ENCODE results near the gene KIT.

DNA sequence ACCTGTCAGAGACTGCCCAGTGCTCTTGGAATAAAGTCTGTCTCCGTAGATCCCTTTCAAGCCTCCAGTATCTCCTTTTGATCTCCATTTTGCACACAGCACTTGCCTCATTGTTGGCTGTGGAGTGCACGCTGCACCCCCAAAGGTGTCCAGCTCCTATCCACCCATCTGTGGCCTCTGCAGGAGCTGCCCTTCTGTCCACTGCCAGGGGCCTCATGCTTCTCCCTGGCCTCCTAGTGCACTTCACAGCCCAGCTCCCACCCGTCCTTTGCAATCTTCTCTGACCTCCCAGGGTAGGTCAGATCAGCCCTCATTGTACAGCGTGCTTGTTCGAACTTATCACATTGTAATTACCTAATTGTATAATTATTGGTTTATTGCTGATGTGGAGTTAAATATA lies 18.9 kb downstream of the KIT start:
- TF ChIP-seq, protein P1, sequence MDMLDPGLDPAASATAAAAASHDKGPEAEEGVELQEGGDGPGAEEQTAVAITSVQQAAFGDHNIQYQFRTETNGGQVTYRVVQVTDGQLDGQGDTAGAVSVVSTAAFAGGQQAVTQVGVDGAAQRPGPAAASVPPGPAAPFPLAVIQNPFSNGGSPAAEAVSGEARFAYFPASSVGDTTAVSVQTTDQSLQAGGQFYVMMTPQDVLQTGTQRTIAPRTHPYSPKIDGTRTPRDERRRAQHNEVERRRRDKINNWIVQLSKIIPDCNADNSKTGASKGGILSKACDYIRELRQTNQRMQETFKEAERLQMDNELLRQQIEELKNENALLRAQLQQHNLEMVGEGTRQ (IDR thresholded peaks at IDR 0.05; ENCODE audit: low read depth, low read length), result no peak
- TF ChIP-seq, protein P1 (CRISPR knock-in tag; IDR thresholded peaks at IDR 0.05; ENCODE audit: borderline replicate concordance), result no peak
- TF ChIP-seq RAD21 (CRISPR knock-in tag; IDR thresholded peaks at IDR 0.05), result no peak
- TF ChIP-seq CENPT (CRISPR knock-in tag; IDR thresholded peaks at IDR 0.05; ENCODE audit: low read depth), result no peak
- no peak for TF ChIP-seq SP1 (IDR thresholded peaks at IDR 0.05)
- TF ChIP-seq SP1 (CRISPR knock-in tag; IDR thresholded peaks at IDR 0.05), result no peak
- TF ChIP-seq MTA1 (CRISPR knock-in tag; IDR thresholded peaks at IDR 0.05; ENCODE audit: borderline replicate concordance), result no peak
- no peak for TF ChIP-seq EZH2 (conservative IDR thresholded peaks at IDR 0.05; ENCODE audit: low read depth, low read length)
- no peak for TF ChIP-seq POLR2A (IDR thresholded peaks at IDR 0.05; ENCODE audit: insufficient read depth in 1 of 2, low read depth in 2 of 2, low read length in 2 of 2)
- TF ChIP-seq ZNF256 (CRISPR knock-in tag; conservative IDR thresholded peaks at IDR 0.05), result no peak
- no peak for TF ChIP-seq ZZZ3 (CRISPR knock-in tag; IDR thresholded peaks at IDR 0.05; ENCODE audit: borderline replicate concordance)

Measured in HepG2 (cell line).